IPS-20b (cell line): ENCODE results near the gene NELFE.
"Not testable (repeated sequence)": the region's sequence is repeated elsewhere in the genome, so short reads cannot be mapped to it uniquely, and the experiment has no call there.

Experiments
- H3K27ac ChIP-seq: one replicate; pipeline ENCODE4 v1.5.1; 2013; ENCODE audit warnings: low read length
- H3K27me3 ChIP-seq: 2 replicates; pipeline ENCODE4 v1.6.1; 2013; ENCODE audit warnings: mild to moderate bottlenecking, low read length, inconsistent platforms; ENCODE audit not compliant: insufficient read depth
- H3K36me3 ChIP-seq: 2 replicates; pipeline ENCODE4 v1.6.1; 2013; ENCODE audit warnings: low read depth, mild to moderate bottlenecking, inconsistent platforms, low read length, moderate library complexity; ENCODE audit not compliant: insufficient read depth
- H3K4me1 ChIP-seq: 2 replicates; pipeline ENCODE4 v1.6.1; 2013; ENCODE audit warnings: mild to moderate bottlenecking, control low read depth, inconsistent platforms, low read length, moderate library complexity; ENCODE audit not compliant: insufficient read depth
- H3K4me3 ChIP-seq: 2 replicates; pipeline ENCODE4 v1.5.1; 2013; ENCODE audit warnings: mild to moderate bottlenecking, low read length, inconsistent platforms
- H3K9ac ChIP-seq: 2 replicates; pipeline ENCODE4 v1.6.1; 2013; ENCODE audit warnings: low read depth, mild to moderate bottlenecking, inconsistent platforms, low read length, moderate library complexity
- H3K9me3 ChIP-seq: 2 replicates; pipeline ENCODE4 v1.6.1; 2013; ENCODE audit warnings: mild to moderate bottlenecking, low read depth, low read length, inconsistent platforms; ENCODE audit not compliant: insufficient read depth

The NELFE gene

GRCh38 chr6:31989363-31989762 is 30.6 kb upstream of the NELFE start:
- H3K4me3 ChIP-seq, H3K27ac ChIP-seq, H3K27me3 ChIP-seq, H3K9me3 ChIP-seq, H3K4me1 ChIP-seq, H3K9ac ChIP-seq, H3K36me3 ChIP-seq: not testable (repeated sequence)

- not testable (repeated sequence) for H3K27me3 ChIP-seq, H3K4me3 ChIP-seq, H3K36me3 ChIP-seq, H3K27ac ChIP-seq, H3K9ac ChIP-seq, H3K9me3 ChIP-seq, H3K4me1 ChIP-seq
These were observed 23.0 kb upstream of the NELFE start, which contains the start of gene C4A for GRCh38 chr6:31981744-31982143. C4A (plus strand) TSS chr6:31982057; CDS start chr6:31982108, 51 bp downstream.

GRCh38 chr6:31980998-31981397 is 22.2 kb upstream of the NELFE start:
- not testable (repeated sequence) for H3K27me3 ChIP-seq, H3K4me1 ChIP-seq, H3K4me3 ChIP-seq, H3K36me3 ChIP-seq, H3K9me3 ChIP-seq, H3K27ac ChIP-seq, H3K9ac ChIP-seq

- H3K9me3 ChIP-seq, H3K27ac ChIP-seq, H3K27me3 ChIP-seq, H3K36me3 ChIP-seq, H3K4me1 ChIP-seq, H3K4me3 ChIP-seq, H3K9ac ChIP-seq: not testable (repeated sequence)
These were observed 21.6 kb upstream of the NELFE start for GRCh38 chr6:31980195-31980876.

GRCh38 chr6:31979238-31979898 is 20.6 kb upstream of the NELFE start:
- H3K4me3 ChIP-seq = no peak overlapping the region
- H3K9ac ChIP-seq = no peak overlapping the region
- H3K27me3 ChIP-seq = no peaks in the 10 kb centered on the region
- no peaks in the 10 kb centered on the region for H3K4me1 ChIP-seq
- no peak overlapping the region for H3K27ac ChIP-seq
- H3K36me3 ChIP-seq = 0 out of 2 replicates have a peak, but pooled peaks cover 5% of the 10 kb centered on the region
- no peaks in the 10 kb centered on the region; the same call in 1 of the 2 replicates for H3K9me3 ChIP-seq

GRCh38 chr6:31978831-31979230 is 20.1 kb upstream of the NELFE start:
- H3K4me3 ChIP-seq = no peak overlapping the region
- H3K9ac ChIP-seq = no peak overlapping the region

GRCh38 chr6:31977816-31978431 is 19.2 kb upstream of the NELFE start:
- Histone ChIP-seq H3K36me3 (0 out of 2 replicates have a peak, but pooled peaks cover 5% of the 10 kb centered on the region), H3K4me1 (no peaks in the 10 kb centered on the region; the same call in 1 of the 2 replicates), H3K27ac (no peak overlapping the region), H3K27me3 (no peaks in the 10 kb centered on the region), H3K4me3 (no peak overlapping the region), H3K9me3 (no peaks in the 10 kb centered on the region; the same call in 1 of the 2 replicates), H3K9ac (no peak overlapping the region)

More at GRCh38 chr6:31978831-31979230, 20.1 kb upstream of the NELFE start:
- Histone ChIP-seq H3K4me1 (no peaks in the 10 kb centered on the region), H3K27ac (no peak overlapping the region), H3K36me3 (0 out of 2 replicates have a peak, but pooled peaks cover 5% of the 10 kb centered on the region), H3K9me3 (no peaks in the 10 kb centered on the region; the same call in 1 of the 2 replicates), H3K27me3 (no peaks in the 10 kb centered on the region)

GRCh38 chr6:31976065-31976464 is 17.3 kb upstream of the NELFE start:
- H3K27me3 ChIP-seq, H3K4me3 ChIP-seq, H3K9ac ChIP-seq, H3K4me1 ChIP-seq, H3K36me3 ChIP-seq, H3K9me3 ChIP-seq, H3K27ac ChIP-seq: not testable (repeated sequence)

GRCh38 chr6:31972709-31973350 is 14.1 kb upstream of the NELFE start:
- Histone ChIP-seq H3K27me3 (no peaks in the 10 kb centered on the region), H3K4me1 (no peaks in the 10 kb centered on the region; the same call in 1 of the 2 replicates), H3K4me3 (peak overlapping the region; percentile 81), H3K36me3 (peaks cover 27% of the 10 kb centered on the region), H3K9me3 (no peaks in the 10 kb centered on the region; the same call in 1 of the 2 replicates), H3K27ac (peak overlapping the region; percentile 58), H3K9ac (peak overlapping the region; percentile 83; the same call in 1 of the 2 replicates)

GRCh38 chr6:31971993-31972708 is 13.4 kb upstream of the NELFE start, which contains the start of gene DXO:
DXO (minus strand) TSS chr6:31972138; CDS start chr6:31971675, 463 bp downstream.
- Histone ChIP-seq H3K9ac (peak within 1 kb of the TSS; percentile 83), H3K4me1 (no peaks in the 10 kb centered on the region; the same call in 1 of the 2 replicates), H3K36me3 (peaks cover 33% of the 10 kb centered on the region), H3K4me3 (peak within 1 kb of the TSS; percentile 81), H3K27me3 (no peaks in the 10 kb centered on the region), H3K9me3 (no peaks in the 10 kb centered on the region; the same call in 1 of the 2 replicates), H3K27ac (peak within 1 kb of the TSS; percentile 58)
